B cell (primary cell): ENCODE results near the gene SRP19.

Experiments used
- EZH2 ChIP-seq: IDR thresholded peaks from 2 replicates; pipeline ENCODE4 v1.6.1; 2012; ENCODE audit warnings: borderline replicate concordance, low read depth, mild to moderate bottlenecking, moderate library complexity, low read length; ENCODE audit not compliant: insufficient read depth, poor library complexity, severe bottlenecking
- TF ChIP-seq, protein P1 (sequence below): fragments of 200-600 bp; IDR thresholded peaks from one replicate; pipeline ENCODE4 v1.8.0; 2022; ENCODE audit warnings: antibody characterized with exemption, mild to moderate bottlenecking

DNA sequence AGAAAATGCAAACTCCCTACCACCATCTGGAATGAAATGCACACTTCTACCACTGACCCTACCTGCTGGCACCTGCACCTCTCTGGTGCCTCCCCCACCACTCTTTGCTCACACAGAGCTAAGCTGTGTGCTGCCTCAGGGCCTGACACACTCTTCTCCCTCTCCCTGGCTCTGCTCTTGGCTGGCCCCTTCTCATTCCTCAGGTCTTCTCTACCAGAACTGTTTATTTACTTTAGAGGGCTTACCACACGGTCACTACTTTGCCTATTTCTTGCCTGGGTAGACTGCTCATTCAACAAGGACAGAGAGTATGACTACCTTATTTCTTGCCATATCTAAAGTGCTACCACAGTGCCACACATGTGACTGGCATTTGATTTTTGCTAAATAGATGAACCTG, 57.6 kb downstream of the SRP19 start:
- TF ChIP-seq, protein P1, sequence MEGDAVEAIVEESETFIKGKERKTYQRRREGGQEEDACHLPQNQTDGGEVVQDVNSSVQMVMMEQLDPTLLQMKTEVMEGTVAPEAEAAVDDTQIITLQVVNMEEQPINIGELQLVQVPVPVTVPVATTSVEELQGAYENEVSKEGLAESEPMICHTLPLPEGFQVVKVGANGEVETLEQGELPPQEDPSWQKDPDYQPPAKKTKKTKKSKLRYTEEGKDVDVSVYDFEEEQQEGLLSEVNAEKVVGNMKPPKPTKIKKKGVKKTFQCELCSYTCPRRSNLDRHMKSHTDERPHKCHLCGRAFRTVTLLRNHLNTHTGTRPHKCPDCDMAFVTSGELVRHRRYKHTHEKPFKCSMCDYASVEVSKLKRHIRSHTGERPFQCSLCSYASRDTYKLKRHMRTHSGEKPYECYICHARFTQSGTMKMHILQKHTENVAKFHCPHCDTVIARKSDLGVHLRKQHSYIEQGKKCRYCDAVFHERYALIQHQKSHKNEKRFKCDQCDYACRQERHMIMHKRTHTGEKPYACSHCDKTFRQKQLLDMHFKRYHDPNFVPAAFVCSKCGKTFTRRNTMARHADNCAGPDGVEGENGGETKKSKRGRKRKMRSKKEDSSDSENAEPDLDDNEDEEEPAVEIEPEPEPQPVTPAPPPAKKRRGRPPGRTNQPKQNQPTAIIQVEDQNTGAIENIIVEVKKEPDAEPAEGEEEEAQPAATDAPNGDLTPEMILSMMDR = no peak
- no peak for TF ChIP-seq EZH2
